GM19043 (cell line): Measurements from ENCODE around the gene MPG.
"Not testable (repeated sequence)": the region's sequence is repeated elsewhere in the genome, so short reads cannot be mapped to it uniquely, and the experiment has no call there.

Experiments used
- ATAC-seq: cut with Tn5 transposase; IDR thresholded peaks from one replicate; pipeline ENCODE4 v1.9.1; 2021; ENCODE audit warnings: low read depth; ENCODE audit not compliant: unreplicated experiment

MPG gene

GRCh38 chr16:77807-78443 lies at the start of gene MPG:
MPG (plus strand) TSS chr16:78225; CDS start chr16:78310, 85 bp downstream.
- no peak for ATAC-seq

- not testable (repeated sequence) for ATAC-seq
Measured at GRCh38 chr16:30627-31026, 47.4 kb upstream of the MPG start.

GRCh38 chr16:33154-33876 lies 44.7 kb upstream of the MPG start:
- not testable (repeated sequence) for ATAC-seq

DNA sequence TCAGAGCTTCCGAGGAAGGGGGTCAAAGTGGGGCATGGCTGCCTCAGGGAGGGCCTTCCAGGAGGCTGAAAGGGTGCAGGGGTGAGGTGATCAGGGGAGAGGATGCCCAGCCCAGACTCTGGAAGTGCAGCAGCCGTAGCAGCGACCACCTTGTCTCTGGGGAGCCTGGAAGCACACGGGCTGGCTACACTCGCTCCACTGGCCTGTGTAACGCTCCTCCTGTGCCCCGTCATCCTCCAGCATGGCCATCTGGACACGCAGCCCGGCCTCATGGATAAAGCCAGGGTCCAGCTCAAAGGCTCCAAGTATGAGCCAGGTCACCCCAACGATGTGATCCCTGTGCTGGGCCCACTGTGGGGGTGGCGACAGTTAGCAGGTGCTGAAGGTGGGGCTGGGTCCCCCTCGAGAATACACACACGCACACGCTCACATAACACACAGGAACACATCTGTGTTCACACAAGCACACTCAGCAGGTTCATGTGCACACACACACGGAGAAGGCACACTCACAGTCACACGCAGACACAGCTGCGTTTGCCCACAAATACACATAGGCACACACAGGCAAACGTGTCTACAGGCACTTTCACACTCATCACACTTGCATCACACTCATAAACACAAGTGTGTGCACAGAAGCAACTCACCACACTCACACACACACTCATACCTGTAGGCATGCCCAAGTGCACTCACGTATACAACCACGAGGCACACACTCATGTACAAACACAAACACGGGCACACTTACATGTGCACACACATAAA lies 44.0 kb upstream of the MPG start:
- ATAC-seq, result no peak

DNA sequence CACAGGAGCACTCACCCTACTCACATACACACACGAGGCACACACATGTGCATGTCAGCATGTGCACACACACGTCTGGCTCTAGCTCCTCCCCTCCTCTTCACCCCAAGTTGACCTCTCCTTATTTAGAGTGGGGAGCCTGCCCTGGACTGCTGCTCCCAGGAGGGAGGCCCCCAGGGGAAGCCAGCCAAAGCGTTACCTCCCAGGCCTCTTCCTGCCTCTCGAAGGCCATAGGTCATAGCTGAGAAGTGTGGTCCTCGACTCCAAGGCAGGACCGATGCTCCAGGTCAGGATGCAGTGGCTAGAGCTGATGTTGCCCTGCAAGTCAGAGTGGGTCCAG lies 43.4 kb upstream of the MPG start:
- no peak for ATAC-seq

DNA sequence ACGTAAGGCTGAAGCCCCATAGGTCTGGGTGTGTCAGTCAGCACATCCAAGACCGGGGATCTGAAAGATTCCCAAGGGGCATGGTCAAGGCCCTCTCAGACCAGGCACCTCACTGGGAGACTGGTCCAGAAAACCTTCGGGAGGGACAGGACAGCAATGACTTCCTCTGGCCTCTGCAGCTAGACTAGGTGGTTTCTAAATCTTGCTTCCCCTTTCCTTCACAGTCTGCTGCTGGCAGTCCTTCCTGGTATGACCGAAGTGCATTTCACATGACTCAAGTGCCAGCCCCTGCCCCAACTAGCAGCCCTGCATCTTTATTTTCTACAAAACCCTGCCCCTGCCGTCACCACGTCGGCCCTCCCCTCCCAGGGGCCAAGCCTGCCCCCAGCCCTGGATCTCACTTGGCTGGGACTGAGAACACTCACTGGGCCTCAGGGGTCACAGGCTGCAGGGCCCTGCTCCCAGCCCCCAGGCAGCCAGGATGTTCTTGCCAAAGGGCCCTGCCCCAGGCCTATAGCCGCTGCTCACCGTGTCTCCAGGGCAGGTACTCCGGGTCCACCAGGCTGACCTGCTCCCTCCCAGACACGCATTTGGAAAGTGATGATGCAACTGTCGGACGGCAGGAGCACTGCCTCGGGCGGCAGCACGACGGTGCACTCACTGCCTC lies 42.9 kb upstream of the MPG start:
- no peak for ATAC-seq

- ATAC-seq, result no peak
Measured at GRCh38 chr16:35678-36305, 42.2 kb upstream of the MPG start.

GRCh38 chr16:36336-36984 lies 41.6 kb upstream of the MPG start:
- ATAC-seq, result no peak

DNA sequence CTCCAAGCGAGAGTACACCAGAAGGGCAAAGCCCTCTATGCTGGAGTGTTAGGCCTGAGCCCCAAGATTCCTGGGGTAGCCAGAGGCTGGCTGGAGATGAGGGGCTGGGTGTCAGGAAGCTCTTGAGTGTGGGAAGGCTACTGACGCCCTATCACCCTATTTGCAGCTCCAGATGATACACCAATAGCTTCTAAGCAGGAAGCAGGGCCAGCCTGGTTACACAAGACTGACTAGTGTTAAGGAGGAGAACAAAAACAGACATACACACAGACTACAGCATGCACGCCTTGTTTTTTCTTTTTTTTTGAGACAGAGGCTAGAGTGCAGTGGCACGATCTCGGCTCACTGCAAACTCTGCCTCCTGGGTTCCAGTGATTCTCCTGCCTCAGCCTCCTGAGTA lies 40.5 kb upstream of the MPG start:
- no peak for ATAC-seq

- not testable (repeated sequence) for ATAC-seq
Measured at GRCh38 chr16:38206-38605, 39.8 kb upstream of the MPG start.

DNA sequence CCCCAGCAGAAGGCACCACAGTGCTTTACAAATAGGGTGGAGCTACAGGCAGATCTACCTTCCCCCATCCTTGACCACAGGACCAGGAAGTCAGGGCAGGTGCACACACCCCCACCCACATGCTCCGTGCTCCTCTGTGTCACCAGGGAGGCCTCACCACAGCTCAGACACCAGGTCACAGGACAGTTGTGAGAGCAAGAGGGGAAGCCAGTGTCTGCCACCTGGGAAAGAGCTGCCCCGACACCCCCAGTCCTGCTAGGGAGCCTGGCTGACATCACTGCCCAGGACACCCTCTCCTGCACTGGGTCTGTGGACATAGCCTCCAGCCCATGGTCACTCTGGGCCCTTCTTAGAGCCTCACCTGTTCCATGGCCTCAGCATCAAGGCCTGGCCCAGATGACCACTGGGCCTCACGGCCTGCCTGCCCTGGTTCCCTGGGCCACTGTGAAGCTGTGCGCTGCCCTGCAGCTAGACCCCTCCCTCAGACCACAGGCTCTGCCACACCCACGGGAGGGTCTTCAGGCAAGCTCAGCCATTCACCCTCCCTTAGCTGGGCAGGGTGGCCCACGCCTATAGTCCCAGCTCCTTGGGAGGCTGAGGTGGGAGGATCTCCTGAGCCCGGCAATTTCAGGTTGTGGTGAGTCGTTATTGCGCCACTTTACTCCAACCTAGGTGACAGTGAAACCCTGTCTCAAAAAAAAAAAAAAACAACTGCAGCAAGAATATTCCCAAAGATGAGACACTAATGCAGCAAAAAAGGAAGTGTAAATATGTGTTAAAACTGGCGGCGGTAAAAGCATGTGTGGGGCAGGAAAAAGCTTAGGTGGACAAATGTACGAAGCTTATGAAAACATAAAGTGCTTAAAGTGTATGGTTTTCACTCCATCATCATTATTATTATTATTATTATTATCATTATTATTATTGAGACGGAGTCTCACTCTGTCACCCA lies 38.8 kb upstream of the MPG start:
- peak; percentile 68 for ATAC-seq

- no peak for ATAC-seq
Measured at GRCh38 chr16:41439-42068, 36.5 kb upstream of the MPG start.

- no peak for ATAC-seq
Measured at GRCh38 chr16:42069-42457, 36.0 kb upstream of the MPG start.

DNA sequence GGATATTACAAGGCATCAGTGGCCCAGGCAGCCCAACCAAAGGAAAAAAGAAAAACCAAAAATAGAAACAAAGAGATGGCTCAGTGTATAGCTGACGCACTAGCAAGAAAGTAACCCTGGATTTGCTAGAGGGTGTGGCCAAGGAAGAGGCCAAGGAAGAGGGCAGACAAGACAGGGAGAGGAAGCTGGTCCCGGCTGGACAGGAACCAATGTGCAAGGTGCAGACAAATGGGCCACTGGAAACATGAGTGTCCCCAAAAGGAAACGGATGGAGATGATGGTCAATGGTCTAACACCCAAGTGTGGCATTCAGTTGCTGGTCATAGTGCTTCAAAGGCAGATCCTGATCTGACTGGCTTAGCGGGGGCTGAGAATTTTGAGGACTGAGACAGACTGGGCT lies 35.3 kb upstream of the MPG start:
- no peak for ATAC-seq

- ATAC-seq, result no peak
Measured at GRCh38 chr16:43294-43693, 34.7 kb upstream of the MPG start.

DNA sequence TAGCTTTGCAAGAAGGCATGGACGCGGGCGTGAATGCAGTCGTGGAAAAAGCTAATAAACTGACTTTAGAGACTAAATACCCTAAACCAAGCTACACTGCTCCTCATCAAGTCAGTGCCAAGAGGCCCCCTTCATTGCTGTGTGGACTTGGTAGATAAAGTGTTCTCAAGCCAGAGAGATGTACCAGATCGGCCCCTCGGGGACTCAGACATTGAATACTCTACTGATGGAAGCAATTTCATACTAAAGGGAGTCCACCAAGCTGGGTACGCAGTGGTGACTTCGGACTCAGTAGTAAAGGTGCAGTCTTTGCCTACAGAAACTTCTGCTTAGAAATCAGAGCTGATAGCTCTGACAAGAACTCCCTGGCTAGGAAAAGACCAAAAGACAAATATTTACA lies 33.4 kb upstream of the MPG start:
- no peak for ATAC-seq

DNA sequence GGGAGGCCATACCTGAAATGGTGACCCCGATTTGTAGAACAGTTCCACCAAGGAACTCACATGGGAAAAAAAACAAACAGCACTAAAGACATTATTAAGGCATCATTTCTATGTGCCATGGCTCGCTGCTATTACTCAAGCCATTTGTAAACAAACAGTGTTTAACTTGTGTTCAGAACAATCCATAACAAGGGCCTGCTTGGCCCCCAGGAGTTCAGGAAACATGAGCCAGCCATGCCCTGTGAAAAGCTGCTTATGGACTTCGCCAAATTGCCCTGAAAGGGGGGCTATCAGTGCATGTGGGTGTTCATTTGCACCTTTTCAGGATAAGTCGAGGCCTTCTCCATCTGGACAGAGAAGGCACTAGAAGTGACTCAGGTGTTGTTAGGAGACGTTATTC lies 32.6 kb upstream of the MPG start:
- no peak for ATAC-seq

GRCh38 chr16:46510-46909 lies 31.5 kb upstream of the MPG start:
- not testable (repeated sequence) for ATAC-seq

DNA sequence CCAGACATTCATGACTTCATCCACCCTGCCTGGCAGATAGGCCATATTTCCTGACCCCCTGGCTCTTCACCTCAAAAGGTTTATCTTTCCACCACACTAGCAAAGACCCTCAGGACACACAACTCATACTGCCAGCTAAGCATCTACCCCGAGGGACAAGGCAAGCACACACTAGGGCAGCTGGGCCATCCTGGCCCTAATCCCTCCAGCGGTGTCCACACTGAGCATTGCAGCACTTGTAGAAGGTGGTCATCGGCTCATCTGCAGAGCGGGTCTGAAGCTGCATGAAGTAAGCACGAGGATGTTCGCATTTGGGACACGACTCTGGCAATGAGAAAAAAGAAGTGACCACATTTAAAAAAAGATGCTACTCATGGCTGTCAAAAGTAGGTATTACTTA lies 30.8 kb upstream of the MPG start:
- ATAC-seq, result no peak
